Activated T-cell treated with anti-CD3 and anti-CD28 coated beads for 24 hours (primary cell): ENCODE data around the gene ACOD1.
"Not testable (repeated sequence)": the region's sequence is repeated elsewhere in the genome, so short reads cannot be mapped to it uniquely, and the experiment has no call there.

Source experiments
- DNase-seq: peaks from one replicate; pipeline ENCODE4 v3.0.0-alpha.2; 2020; ENCODE audit warnings: low read depth

ACOD1 gene

DNA sequence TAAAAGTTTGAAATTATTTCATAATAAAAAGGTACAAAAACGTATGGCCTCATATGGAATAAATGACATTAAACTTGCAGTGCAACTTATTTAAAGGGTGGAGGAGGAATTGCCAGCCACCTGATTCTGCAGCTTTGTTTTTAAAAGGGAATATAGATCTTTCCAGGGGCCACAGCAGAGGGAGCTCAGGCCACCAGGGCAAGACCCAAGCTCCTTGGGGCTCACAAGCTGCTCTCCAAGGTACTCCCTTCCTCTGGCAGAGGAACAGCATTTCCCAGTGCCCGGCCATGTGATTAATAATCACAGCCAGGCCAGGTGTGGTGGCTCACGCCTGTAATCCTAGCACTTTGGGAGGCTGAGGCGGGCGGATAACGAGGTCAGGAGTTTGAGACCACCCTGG lies 6.2 kb downstream of the ACOD1 start:
- no peak for DNase-seq

GRCh38 chr13:76955193-76955592 lies 6.9 kb downstream of the ACOD1 start:
- no peak for DNase-seq

DNA sequence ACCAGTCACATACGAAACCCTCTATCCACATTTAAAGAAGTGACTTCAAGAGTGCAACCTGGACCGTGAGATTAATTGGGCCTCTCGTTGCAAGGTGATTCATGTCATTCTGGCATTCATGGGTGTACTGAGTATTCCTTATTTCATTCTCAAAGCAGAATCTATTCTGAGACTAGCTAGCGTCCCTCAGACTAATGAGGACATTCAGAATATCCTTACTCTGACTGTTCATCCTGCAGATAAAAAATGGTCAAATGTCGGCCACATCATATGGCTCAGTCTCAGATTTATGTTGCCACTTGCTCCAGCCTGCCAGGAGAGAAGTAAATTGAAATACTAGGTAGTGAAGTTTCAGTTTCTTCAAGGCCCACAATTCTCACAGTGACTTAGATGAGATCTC lies 7.3 kb downstream of the ACOD1 start:
- no peak for DNase-seq

GRCh38 chr13:76958841-76959432 lies 10.6 kb downstream of the ACOD1 start:
- no peak for DNase-seq

DNA sequence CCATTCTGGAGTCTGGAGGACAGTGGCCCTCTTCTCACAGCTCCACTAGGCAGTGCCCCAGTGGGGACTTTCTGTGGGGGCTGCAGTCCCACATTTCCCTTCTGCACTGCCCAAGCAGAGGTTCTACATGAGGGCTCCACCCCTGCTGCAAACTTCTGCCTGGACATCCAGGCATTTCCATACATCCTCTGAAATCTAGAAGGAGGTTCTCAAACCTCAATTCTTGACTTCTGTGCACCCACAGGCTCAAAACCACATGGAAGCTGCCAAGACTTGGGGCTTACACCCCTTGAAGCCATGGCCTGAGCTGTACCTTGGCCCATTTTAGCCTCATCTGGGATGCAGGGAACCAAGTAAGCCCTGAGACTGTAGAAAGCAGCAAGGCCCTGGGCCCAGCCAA lies 11.4 kb downstream of the ACOD1 start:
- DNase-seq, result not testable (repeated sequence)

GRCh38 chr13:76965759-76966421 lies 17.6 kb downstream of the ACOD1 start:
- DNase-seq, result no peak

- DNase-seq, result no peak
Measured at GRCh38 chr13:76967031-76967430, 18.7 kb downstream of the ACOD1 start.

- no peak for DNase-seq
Measured at GRCh38 chr13:76968041-76968440, 19.7 kb downstream of the ACOD1 start.

- DNase-seq, result no peak
Measured at GRCh38 chr13:76969488-76970365, 21.4 kb downstream of the ACOD1 start.

- no peak for DNase-seq
Measured at GRCh38 chr13:76971215-76971614, 22.9 kb downstream of the ACOD1 start.

GRCh38 chr13:76971851-76972829 lies 23.8 kb downstream of the ACOD1 start:
- DNase-seq, result no peak

DNA sequence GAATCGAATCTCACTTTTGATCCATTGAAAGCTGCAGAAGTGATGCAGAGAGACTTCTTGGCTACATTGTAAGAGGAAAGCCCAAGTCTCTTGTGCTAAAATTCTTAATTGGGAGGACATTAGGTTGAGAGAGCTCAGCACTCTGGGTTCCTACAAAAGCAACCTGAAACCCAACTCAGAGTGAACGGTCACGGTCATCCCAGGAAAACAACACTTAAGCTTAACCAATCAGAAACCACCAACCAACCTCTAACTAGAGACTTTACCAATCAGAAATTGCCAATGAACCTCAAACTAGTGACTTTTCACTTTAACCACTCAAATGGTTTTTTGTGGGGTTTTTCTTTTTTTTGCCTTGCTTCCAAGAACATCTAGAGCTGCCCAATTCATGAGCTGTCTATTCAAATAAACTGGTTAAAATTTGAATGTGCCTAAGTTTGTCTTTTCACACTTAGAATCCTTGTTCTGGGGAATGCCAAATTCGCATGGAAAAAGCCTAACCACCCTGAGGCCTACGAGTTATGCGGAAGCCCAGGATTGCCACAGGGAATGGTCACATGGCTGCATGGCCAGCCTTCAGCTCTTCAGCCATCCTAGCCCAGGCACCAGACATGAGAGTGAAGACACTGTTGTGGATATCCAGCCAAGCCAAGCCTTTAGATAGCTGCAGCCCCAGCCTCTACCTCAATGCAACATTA lies 25.8 kb downstream of the ACOD1 start:
- DNase-seq, result no peak

GRCh38 chr13:76974618-76974975 lies 26.3 kb downstream of the ACOD1 start:
- DNase-seq, result no peak

GRCh38 chr13:76975863-76976262 lies 27.6 kb downstream of the ACOD1 start:
- no peak for DNase-seq

GRCh38 chr13:76976490-76976889 lies 28.2 kb downstream of the ACOD1 start:
- DNase-seq, result no peak

DNA sequence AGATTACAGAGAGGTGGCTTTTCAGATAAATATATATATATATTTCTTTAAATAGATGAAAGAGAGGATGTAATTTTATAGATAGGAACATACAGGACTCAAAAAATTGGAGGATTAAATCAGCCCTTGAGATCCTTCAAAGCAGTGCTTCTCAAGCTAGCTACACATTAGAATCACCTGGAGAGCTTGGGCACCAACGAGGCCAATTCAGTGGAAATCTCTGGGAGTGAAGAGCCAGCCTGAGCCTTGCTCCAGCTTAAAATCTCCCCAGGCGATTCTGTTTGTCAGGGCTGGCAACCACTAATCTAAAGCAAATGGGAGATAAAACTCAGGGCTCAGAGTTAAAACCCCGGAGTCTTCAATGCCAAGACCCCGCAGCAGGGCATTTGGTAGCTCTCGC lies 28.6 kb downstream of the ACOD1 start:
- DNase-seq, result no peak

GRCh38 chr13:76980075-76980718 lies 31.9 kb downstream of the ACOD1 start:
- peak; percentile 81 for DNase-seq

DNA sequence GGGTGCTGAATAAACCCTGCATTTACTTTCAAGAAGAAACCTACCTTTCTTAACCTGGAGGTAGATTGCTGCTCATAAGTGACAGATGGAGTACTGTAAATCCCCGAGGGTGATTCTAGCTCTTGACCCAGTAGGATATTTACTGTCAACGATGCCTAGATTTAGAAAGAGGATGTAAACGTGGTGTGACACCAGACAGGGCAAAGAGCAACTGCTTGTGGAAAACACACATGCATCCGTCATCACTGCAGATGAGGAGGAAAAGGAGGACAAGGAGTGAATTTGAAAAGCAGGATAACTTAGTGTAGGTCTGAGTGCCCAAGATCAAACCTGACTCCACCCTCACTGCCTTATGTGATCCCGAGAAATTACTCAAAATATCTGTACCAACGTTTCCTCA lies 33.8 kb downstream of the ACOD1 start:
- no peak for DNase-seq

- DNase-seq, result no peak
Measured at GRCh38 chr13:76983676-76984075, 35.4 kb downstream of the ACOD1 start.

DNA sequence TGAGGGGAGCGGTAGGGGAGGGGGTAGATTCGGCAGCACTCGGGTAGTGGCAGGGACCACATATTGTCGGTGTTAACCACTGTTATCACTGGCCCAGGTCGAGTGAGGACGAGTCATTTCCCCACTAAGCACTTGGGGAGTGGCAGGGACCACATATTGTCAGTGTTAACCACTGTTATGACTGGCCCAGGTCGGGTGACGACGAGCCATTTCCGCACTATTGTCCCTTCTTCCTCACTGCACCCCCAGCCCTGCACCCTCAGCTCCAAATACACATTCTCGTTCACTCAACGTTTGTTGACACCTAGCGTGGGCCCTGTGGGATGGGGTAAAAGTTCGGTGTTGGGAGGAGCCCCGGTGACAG lies 43.1 kb downstream of the ACOD1 start:
- DNase-seq, result peak; percentile 63
